ENCODE results near the gene KCNK7.
"Not testable (repeated sequence)": the region's sequence is repeated elsewhere in the genome, so short reads cannot be mapped to it uniquely, and the experiment has no call there.

DNA sequence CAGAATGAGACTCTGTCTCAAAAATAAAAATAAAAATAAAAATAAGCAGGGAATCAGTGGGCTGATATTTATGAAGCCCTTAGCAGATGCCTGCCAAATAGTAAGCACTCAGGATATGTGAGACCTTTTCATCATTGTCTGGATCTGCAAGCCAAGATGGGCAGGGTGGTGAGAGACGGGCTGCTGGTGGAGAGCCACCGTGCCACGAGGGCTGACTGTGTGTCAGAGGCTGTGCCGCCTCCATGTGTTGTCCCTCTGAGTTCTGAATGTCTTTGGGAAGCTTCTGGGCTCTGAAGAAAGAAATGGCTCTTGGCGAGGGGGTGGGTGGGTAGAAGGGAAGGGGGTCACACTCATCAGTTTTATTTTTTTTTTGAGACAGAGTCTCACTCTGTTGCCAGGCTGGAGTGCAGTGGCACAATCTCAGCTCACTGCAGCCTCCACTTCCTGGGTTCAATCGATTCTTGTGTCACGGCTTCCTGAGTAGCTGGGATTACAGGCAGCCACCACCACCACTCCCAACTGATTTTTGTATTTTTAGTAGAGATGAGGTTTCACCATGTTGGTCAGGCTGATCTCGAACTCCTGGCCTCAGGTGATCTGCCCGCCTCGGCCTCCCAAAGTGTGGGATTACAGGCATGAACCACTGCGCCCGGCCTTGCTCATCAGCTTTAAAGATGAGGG lies 30.6 kb downstream of the KCNK7 start:
- TF ChIP-seq, protein P1, sequence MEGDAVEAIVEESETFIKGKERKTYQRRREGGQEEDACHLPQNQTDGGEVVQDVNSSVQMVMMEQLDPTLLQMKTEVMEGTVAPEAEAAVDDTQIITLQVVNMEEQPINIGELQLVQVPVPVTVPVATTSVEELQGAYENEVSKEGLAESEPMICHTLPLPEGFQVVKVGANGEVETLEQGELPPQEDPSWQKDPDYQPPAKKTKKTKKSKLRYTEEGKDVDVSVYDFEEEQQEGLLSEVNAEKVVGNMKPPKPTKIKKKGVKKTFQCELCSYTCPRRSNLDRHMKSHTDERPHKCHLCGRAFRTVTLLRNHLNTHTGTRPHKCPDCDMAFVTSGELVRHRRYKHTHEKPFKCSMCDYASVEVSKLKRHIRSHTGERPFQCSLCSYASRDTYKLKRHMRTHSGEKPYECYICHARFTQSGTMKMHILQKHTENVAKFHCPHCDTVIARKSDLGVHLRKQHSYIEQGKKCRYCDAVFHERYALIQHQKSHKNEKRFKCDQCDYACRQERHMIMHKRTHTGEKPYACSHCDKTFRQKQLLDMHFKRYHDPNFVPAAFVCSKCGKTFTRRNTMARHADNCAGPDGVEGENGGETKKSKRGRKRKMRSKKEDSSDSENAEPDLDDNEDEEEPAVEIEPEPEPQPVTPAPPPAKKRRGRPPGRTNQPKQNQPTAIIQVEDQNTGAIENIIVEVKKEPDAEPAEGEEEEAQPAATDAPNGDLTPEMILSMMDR (IDR thresholded peaks at IDR 0.05), result not testable (repeated sequence)
- not testable (repeated sequence) for TF ChIP-seq EP300, POLR2AphosphoS5 (IDR thresholded peaks at IDR 0.05)
